HepG2 (cell line): ENCODE measurements around the gene ZBTB45. TPM values are rescaled to one million over a fixed set of nuclear protein-coding genes. Genes with fewer than 3 reads are reported as not detected.

ENCODE experiments used
- CTCF ChIP-seq: sonication (generic); formaldehyde crosslinking; IDR thresholded peaks from 2 replicates; pipeline ENCODE4 v1.5.0; 2020; ENCODE audit warnings: mild to moderate bottlenecking, missing genetic modification reagents, moderate library complexity
- FOXA3 ChIP-seq: IDR thresholded peaks from 2 replicates; pipeline ENCODE4 v1.6.1; 2016; ENCODE audit warnings: missing genetic modification reagents, missing compliant biosample characterization
- HCFC1 ChIP-seq: fragments of 150-350 bp; IDR thresholded peaks from 2 replicates; pipeline ENCODE4 v1.6.1; 2014; ENCODE audit warnings: low read depth, low read length
- MATR3 ChIP-seq: sonication (generic); formaldehyde crosslinking; IDR thresholded peaks from 2 replicates; pipeline ENCODE4 v1.4.0; 2020; ENCODE audit warnings: missing genetic modification reagents
- NCOA2 ChIP-seq: sonication (generic); formaldehyde crosslinking; IDR thresholded peaks from 2 replicates; pipeline ENCODE4 v1.8.0; 2022; ENCODE audit warnings: inconsistent platforms
- POGZ ChIP-seq: sonication (generic); formaldehyde crosslinking; IDR thresholded peaks from 2 replicates; pipeline ENCODE4 v1.4.0; 2020; ENCODE audit warnings: mild to moderate bottlenecking, missing genetic modification reagents
- RAD21 ChIP-seq: fragments of 450-650 bp; formaldehyde crosslinking; IDR thresholded peaks from 2 replicates; pipeline ENCODE4 v1.5.0; 2020; ENCODE audit warnings: mild to moderate bottlenecking
- RARG ChIP-seq: sonication (generic); formaldehyde crosslinking; IDR thresholded peaks from 2 replicates; pipeline ENCODE4 v1.4.0; 2020; ENCODE audit warnings: low read depth, mild to moderate bottlenecking, missing genetic modification reagents
- SAFB2 ChIP-seq: sonication (generic); formaldehyde crosslinking; IDR thresholded peaks from 2 replicates; pipeline ENCODE4 v1.5.1; 2020; ENCODE audit warnings: missing genetic modification reagents, low read depth, mild to moderate bottlenecking, borderline replicate concordance
- SAP130 ChIP-seq: IDR thresholded peaks from 2 replicates; pipeline ENCODE4 v1.6.1; 2016; ENCODE audit warnings: low read depth
- SIX1 ChIP-seq: sonication (generic); formaldehyde crosslinking; IDR thresholded peaks from 2 replicates; pipeline ENCODE4 v1.4.0; 2020; ENCODE audit warnings: missing genetic modification reagents, borderline replicate concordance
- SNAPC2 ChIP-seq: sonication (generic); formaldehyde crosslinking; IDR thresholded peaks from 2 replicates; pipeline ENCODE4 v1.8.1; 2022; ENCODE audit warnings: mild to moderate bottlenecking, missing genetic modification reagents
- WIZ ChIP-seq: sonication (generic); formaldehyde crosslinking; IDR thresholded peaks from 2 replicates; pipeline ENCODE4 v1.5.1; 2020; ENCODE audit warnings: mild to moderate bottlenecking, missing genetic modification reagents
- ZFP90 ChIP-seq: sonication (generic); formaldehyde crosslinking; IDR thresholded peaks from 2 replicates; pipeline ENCODE4 v1.8.0; 2022; ENCODE audit warnings: missing genetic modification reagents, mild to moderate bottlenecking, inconsistent platforms, borderline replicate concordance
- ZNF556 ChIP-seq: sonication (generic); formaldehyde crosslinking; IDR thresholded peaks from 2 replicates; pipeline ENCODE4 v1.4.0; 2020; ENCODE audit warnings: mild to moderate bottlenecking, missing genetic modification reagents, borderline replicate concordance
- ZNF646 ChIP-seq: sonication (generic); formaldehyde crosslinking; IDR thresholded peaks from 2 replicates; pipeline ENCODE4 v1.9.0; 2021; ENCODE audit warnings: mild to moderate bottlenecking, missing genetic modification reagents
- ZNF761 ChIP-seq: sonication (generic); formaldehyde crosslinking; conservative IDR thresholded peaks from 2 replicates; pipeline ENCODE4 v1.4.0; 2020; ENCODE audit warnings: mild to moderate bottlenecking, missing genetic modification reagents
- polyA plus RNA-seq, 8 experiments: library from polyadenylated mRNA; depleted of rRNA in 3 of 8; stranded (reverse) in 7 of 8; unstranded in 1 of 8; fragments of >200 nt; fragmentation: Illumina TruSeq in 4 of 8; extraction: Trizol in 4 of 8; gene quantifications; 2 replicates each; pipeline versions ENCODE4 v1.2.1 to v1.2.3, GENCODE V29; 2011 to 2016; ENCODE audit warnings: low read depth in 4 of 8, missing spikeins in 1 of 8, mixed read lengths in 1 of 8; ENCODE audit not compliant: insufficient read depth in 1 of 8
- total RNA-seq, 5 experiments: library from RNA; depleted of rRNA; stranded (reverse); fragments of >200 nt; fragmentation: Illumina TruSeq; extraction: Trizol; gene quantifications; 2 replicates each; pipeline ENCODE4 v1.2.3, GENCODE V29; 2016; ENCODE audit warnings: low read depth in 1 of 5
- TF ChIP-seq, protein P1 (sequence below): sonication (generic); formaldehyde crosslinking; conservative IDR thresholded peaks from 2 replicates; pipeline ENCODE4 v1.8.1; 2023; ENCODE audit warnings: missing genetic modification reagents
- TF ChIP-seq, protein P2 (sequence below): sonication (generic); formaldehyde crosslinking; IDR thresholded peaks from 2 replicates; pipeline ENCODE4 v1.4.0; 2020; ENCODE audit warnings: missing genetic modification reagents, borderline replicate concordance

Gene ZBTB45
- total and polyA plus RNA-seq, 2 of the 13 experiments (the other 11 are each of a cell fraction or from before 2014, with no cell fraction given) = 3.0 to 3.7 TPM

GRCh38 chr19:58558623-58559274, 39.1 kb upstream of the ZBTB45 start (continued):
- TF ChIP-seq HCFC1 = peak; percentile 66; the same call in 1 of the 2 replicates
- no peak for TF ChIP-seq SNAPC2
- peak; percentile 70 for TF ChIP-seq WIZ (CRISPR knock-in tag)
- TF ChIP-seq ZNF646 = no peak
- peak; percentile 89; the same call in 1 of the 2 replicates for TF ChIP-seq ZNF761 (CRISPR knock-in tag)
- no peak for TF ChIP-seq SAFB2 (CRISPR knock-in tag)
- no peak; the same call in 1 of the 2 replicates for TF ChIP-seq SAP130 (CRISPR knock-in tag)
- TF ChIP-seq SIX1 (CRISPR knock-in tag) = no peak
- TF ChIP-seq NCOA2 (CRISPR knock-in tag) = no peak
- peak; percentile 52 for TF ChIP-seq RAD21 (CRISPR knock-in tag)
- 0 out of 2 replicates have a peak, but pooled peaks have one; percentile 9 for TF ChIP-seq CTCF (CRISPR knock-in tag)
- TF ChIP-seq RARG (CRISPR knock-in tag) = no peak
- no peak for TF ChIP-seq POGZ (CRISPR knock-in tag)
- no peak for TF ChIP-seq MATR3 (CRISPR knock-in tag)
- TF ChIP-seq, protein P1, sequence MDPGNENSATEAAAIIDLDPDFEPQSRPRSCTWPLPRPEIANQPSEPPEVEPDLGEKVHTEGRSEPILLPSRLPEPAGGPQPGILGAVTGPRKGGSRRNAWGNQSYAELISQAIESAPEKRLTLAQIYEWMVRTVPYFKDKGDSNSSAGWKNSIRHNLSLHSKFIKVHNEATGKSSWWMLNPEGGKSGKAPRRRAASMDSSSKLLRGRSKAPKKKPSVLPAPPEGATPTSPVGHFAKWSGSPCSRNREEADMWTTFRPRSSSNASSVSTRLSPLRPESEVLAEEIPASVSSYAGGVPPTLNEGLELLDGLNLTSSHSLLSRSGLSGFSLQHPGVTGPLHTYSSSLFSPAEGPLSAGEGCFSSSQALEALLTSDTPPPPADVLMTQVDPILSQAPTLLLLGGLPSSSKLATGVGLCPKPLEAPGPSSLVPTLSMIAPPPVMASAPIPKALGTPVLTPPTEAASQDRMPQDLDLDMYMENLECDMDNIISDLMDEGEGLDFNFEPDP (CRISPR knock-in tag) = no peak
- peak; percentile 80; the same call in 1 of the 2 replicates for TF ChIP-seq ZFP90 (CRISPR knock-in tag)
- 0 out of 2 replicates have a peak, but pooled peaks have one; percentile 11 for TF ChIP-seq ZNF556
- no peak for TF ChIP-seq FOXA3
- TF ChIP-seq, protein P2, sequence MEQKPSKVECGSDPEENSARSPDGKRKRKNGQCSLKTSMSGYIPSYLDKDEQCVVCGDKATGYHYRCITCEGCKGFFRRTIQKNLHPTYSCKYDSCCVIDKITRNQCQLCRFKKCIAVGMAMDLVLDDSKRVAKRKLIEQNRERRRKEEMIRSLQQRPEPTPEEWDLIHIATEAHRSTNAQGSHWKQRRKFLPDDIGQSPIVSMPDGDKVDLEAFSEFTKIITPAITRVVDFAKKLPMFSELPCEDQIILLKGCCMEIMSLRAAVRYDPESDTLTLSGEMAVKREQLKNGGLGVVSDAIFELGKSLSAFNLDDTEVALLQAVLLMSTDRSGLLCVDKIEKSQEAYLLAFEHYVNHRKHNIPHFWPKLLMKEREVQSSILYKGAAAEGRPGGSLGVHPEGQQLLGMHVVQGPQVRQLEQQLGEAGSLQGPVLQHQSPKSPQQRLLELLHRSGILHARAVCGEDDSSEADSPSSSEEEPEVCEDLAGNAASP = no peak
